Esophagus muscularis mucosa (tissue), 4 donors: ENCODE data around the gene GRHL1. TPM values are rescaled to one million over a fixed set of nuclear protein-coding genes. Genes with fewer than 3 reads are reported as not detected.

Source experiments
- DNase-seq: peaks from one replicate; pipeline ENCODE4 v3.0.0-alpha.2; 2017; ENCODE audit errors: extremely low spot score
- H3K27ac ChIP-seq, 4 donors: fragments of 200-600 bp; sonication (generic); replicated peaks in 1 of 4; 1 replicate in 3 of 4; 2 replicates in 1 of 4; pipeline ENCODE4 v1.5.1; 2016 to 2019; ENCODE audit warnings: mild to moderate bottlenecking in 1 of 4
- H3K27me3 ChIP-seq, 4 donors: fragments of 200-600 bp; sonication (generic); one replicate each; pipeline versions ENCODE4 v1.5.1 to v1.6.0; 2016 to 2019
- H3K36me3 ChIP-seq, 4 donors: fragments of 200-600 bp; sonication (generic); one replicate each; pipeline ENCODE4 v1.5.1; 2016 to 2019
- H3K4me1 ChIP-seq, 4 donors: fragments of 200-600 bp; sonication (generic); one replicate each; pipeline ENCODE4 v1.5.1; 2016 to 2019
- H3K4me3 ChIP-seq, 4 donors: fragments of 200-600 bp; sonication (generic); 1 replicate in 2 of 4; 2 replicates in 2 of 4; pipeline ENCODE4 v1.5.1; 2016 to 2019; ENCODE audit warnings: mild to moderate bottlenecking in 4 of 4, moderate library complexity in 1 of 4
- H3K9me3 ChIP-seq, 4 donors: fragments of 200-600 bp; sonication (generic); 1 replicate in 3 of 4; 2 replicates in 1 of 4; pipeline ENCODE4 v1.5.1; 2016 to 2019
- EP300 ChIP-seq: sonication (generic); formaldehyde crosslinking; IDR thresholded peaks from one replicate; pipeline ENCODE4 v1.6.1; 2017; ENCODE audit warnings: antibody characterized with exemption
- POLR2A ChIP-seq: fragments of 450-650 bp; IDR thresholded peaks from one replicate; pipeline ENCODE4 v1.6.1; 2017; ENCODE audit warnings: antibody characterized with exemption, moderate library complexity, mild to moderate bottlenecking, low read depth
- POLR2AphosphoS5 ChIP-seq, 2 donors: sonication (generic); formaldehyde crosslinking; IDR thresholded peaks; one replicate each; pipeline ENCODE4 v1.6.1; 2017; ENCODE audit warnings: antibody characterized with exemption in 2 of 2
- WGBS: methylation state at CpG from one replicate; pipeline ENCODE4 v1.1.5; 2018; 5-methylcytosine and 5-hydroxymethylcytosine counted together
- intact Hi-C: fragments of 100-400 bp; cut with DNase I; formaldehyde crosslinking; loops from one replicate; pipeline ENCODE4 v1.15.1; 2023
- total RNA-seq, 4 donors: library from RNA; depleted of rRNA; stranded (reverse); fragments of >200 nt; gene quantifications; one replicate each; pipeline versions ENCODE4 v1.1.0 to v1.2.1, GENCODE V29; 2016
- TF ChIP-seq, protein P1 (sequence below), 3 experiments: fragments of 200-600 bp in 2 of 3; fragments of 450-650 bp in 1 of 3; sonication (generic) in 2 of 3; IDR thresholded peaks; one replicate each; pipeline ENCODE4 v1.5.1; 2017 to 2019; ENCODE audit warnings: antibody characterized with exemption in 3 of 3, mild to moderate bottlenecking in 2 of 3, moderate library complexity in 1 of 3

Gene GRHL1
- total RNA-seq, 4 donors from 2014 or later: 0.86 to 5.1 (median 2.6) TPM

DNA sequence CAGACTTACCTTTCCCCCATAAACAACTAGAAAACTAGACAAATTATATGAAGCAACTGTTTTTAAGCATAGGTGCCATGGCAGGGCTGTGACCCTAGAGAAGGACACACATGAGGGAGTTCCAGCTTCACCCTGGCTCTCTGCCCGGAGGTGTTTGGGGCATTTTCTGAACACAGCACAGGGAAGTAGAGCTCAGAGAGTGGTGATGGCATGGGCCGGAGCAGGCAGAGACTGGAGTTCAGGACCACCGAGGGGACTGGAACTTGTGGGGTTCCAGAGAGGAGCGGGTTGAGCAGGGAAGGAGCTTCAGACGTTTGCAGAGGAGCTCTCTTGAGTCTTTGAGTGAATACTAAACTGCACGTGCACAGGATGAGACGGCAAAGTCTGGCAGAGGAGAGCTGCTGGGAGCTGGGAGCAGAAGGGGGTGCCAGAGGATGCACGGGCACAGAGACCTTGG is 65.3 kb downstream of the GRHL1 start:
- intact Hi-C loops: no loop called here
- Histone ChIP-seq H3K4me3 (no peak overlapping the region), H3K36me3 (no peaks in the 10 kb centered on the region), H3K27ac (no peak overlapping the region), H3K27me3 (no peaks in the 10 kb centered on the region), H3K9me3 (peaks cover 0 to 13% (median 6%) of the 10 kb centered on the region in 4 donors), H3K4me1 (peaks cover 0 to 7% (median 0%) of the 10 kb centered on the region in 4 donors)
- WGBS: 82% methylated on average over 8 of the region's 8 CpGs
- no peak for DNase-seq
- TF ChIP-seq POLR2A: no peak
- TF ChIP-seq POLR2AphosphoS5 (IDR thresholded peaks at IDR 0.05): no peak
- TF ChIP-seq, protein P1, sequence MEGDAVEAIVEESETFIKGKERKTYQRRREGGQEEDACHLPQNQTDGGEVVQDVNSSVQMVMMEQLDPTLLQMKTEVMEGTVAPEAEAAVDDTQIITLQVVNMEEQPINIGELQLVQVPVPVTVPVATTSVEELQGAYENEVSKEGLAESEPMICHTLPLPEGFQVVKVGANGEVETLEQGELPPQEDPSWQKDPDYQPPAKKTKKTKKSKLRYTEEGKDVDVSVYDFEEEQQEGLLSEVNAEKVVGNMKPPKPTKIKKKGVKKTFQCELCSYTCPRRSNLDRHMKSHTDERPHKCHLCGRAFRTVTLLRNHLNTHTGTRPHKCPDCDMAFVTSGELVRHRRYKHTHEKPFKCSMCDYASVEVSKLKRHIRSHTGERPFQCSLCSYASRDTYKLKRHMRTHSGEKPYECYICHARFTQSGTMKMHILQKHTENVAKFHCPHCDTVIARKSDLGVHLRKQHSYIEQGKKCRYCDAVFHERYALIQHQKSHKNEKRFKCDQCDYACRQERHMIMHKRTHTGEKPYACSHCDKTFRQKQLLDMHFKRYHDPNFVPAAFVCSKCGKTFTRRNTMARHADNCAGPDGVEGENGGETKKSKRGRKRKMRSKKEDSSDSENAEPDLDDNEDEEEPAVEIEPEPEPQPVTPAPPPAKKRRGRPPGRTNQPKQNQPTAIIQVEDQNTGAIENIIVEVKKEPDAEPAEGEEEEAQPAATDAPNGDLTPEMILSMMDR (IDR thresholded peaks at IDR 0.05): no peak
- no peak for TF ChIP-seq EP300

- WGBS: 97% methylated on average over 5 of the region's 5 CpGs
- no peaks in the 10 kb centered on the region for H3K27me3 ChIP-seq
- no peak overlapping the region for H3K27ac ChIP-seq
- intact Hi-C loops: no loop called here
- no peak overlapping the region for H3K4me3 ChIP-seq
- DNase-seq: no peak
- H3K36me3 ChIP-seq: no peaks in the 10 kb centered on the region
- peaks cover 0 to 13% (median 6%) of the 10 kb centered on the region in 4 donors for H3K9me3 ChIP-seq
- TF ChIP-seq POLR2AphosphoS5 (IDR thresholded peaks at IDR 0.05) (no peak), EP300 (no peak), POLR2A (no peak)
- TF ChIP-seq, protein P1 (IDR thresholded peaks at IDR 0.05): no peak
- H3K4me1 ChIP-seq: peaks cover 0 to 7% (median 0%) of the 10 kb centered on the region in 4 donors
These were observed 65.9 kb downstream of the GRHL1 start for GRCh38 chr2:10017313-10017941.

GRCh38 chr2:10019174-10019573 is 67.7 kb downstream of the GRHL1 start:
- DNase-seq: no peak
- H3K4me3 ChIP-seq: no peak overlapping the region
- intact Hi-C loops: no loop called here
- H3K36me3 ChIP-seq: no peaks in the 10 kb centered on the region
- H3K27me3 ChIP-seq: no peaks in the 10 kb centered on the region
- TF ChIP-seq POLR2AphosphoS5 (IDR thresholded peaks at IDR 0.05) (peak in 1 of 2 donors; percentile 16), POLR2A (no peak), EP300 (no peak)
- TF ChIP-seq, protein P1 (IDR thresholded peaks at IDR 0.05): no peak
- H3K9me3 ChIP-seq: peaks cover 0 to 13% (median 6%) of the 10 kb centered on the region in 4 donors
- WGBS: 64% methylated on average over 8 of the region's 8 CpGs
- H3K27ac ChIP-seq: no peak overlapping the region
- peaks cover 0 to 7% (median 0%) of the 10 kb centered on the region in 4 donors for H3K4me1 ChIP-seq

- Histone ChIP-seq H3K9me3 (peaks cover 0 to 13% (median 6%) of the 10 kb centered on the region in 4 donors), H3K27ac (no peak overlapping the region), H3K4me3 (no peak overlapping the region), H3K36me3 (no peaks in the 10 kb centered on the region), H3K27me3 (no peaks in the 10 kb centered on the region), H3K4me1 (peaks cover 0 to 7% (median 0%) of the 10 kb centered on the region in 4 donors)
- DNase-seq: no peak
- intact Hi-C loops: no loop called here
- TF ChIP-seq, protein P1 (IDR thresholded peaks at IDR 0.05): no peak
- TF ChIP-seq POLR2A (no peak), POLR2AphosphoS5 (IDR thresholded peaks at IDR 0.05) (no peak), EP300 (no peak)
- WGBS: 87% methylated on average over 15 of the region's 27 CpGs
These were observed 68.3 kb downstream of the GRHL1 start for GRCh38 chr2:10019602-10020400.
